Measurements from ENCODE around the gene TSPAN11.

The TSPAN11 gene

DNA sequence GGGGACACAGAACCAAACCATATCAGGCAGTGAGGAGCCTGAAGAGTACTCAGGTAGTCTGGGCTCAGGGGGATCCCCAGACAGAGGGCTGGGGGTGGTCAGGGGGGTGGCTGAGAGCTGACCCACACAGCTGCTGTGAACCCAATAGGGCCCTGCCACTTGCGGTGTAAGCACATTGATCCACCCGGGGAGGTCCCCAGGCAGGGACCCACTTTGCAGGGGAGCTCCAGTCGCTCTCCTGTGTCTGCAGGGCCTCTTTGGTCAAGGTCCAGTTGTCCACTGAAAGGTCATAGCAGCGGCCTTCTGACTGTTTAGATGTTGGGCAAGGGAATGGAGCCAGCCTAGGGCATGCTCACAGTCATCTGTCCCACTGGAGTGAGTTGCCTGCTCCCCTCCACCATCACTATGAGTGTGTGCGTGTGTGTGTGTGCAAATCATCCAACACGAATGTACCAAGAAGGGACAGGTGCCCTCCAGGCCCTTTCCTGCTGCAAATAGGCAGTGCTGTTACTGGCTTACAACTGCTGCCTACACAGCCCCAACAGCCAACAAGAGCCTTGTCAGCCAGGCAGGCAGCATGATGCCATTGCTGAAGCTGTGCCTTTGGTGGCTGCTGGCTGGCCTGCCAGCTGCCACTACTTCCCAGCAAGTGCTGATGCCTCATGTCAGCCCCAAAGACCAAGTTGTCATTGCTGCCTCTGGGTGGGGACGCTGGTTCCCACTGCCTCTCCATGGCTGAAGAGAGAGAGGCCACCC is 71.3 kb downstream of the TSPAN11 start:
- DNase-seq (ENCODE audit: insufficient read length, low spot score) (no peak), FAIRE-seq (peak; percentile 71)

DNA sequence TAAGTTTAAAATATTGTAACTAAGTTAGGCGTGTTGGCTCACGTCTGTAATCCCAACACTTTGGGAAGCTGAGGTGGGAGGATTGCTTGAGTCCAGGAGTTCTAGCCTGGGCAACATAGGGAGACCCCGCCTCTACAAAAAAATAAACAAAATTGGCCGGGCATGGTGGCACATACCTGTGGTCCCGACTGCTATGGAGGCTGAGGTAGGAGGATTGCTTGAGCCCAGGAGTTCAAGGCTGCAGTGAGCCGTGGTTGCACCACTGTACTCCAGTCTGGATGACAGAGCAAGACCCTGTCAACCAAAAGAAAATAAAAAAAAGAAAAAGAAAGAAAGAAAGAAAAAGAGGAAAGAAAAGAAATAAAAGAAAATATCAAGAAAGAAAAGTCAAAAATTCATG is 72.5 kb downstream of the TSPAN11 start:
- DNase-seq (ENCODE audit: insufficient read length, low spot score) (no peak), FAIRE-seq (no peak)

DNA sequence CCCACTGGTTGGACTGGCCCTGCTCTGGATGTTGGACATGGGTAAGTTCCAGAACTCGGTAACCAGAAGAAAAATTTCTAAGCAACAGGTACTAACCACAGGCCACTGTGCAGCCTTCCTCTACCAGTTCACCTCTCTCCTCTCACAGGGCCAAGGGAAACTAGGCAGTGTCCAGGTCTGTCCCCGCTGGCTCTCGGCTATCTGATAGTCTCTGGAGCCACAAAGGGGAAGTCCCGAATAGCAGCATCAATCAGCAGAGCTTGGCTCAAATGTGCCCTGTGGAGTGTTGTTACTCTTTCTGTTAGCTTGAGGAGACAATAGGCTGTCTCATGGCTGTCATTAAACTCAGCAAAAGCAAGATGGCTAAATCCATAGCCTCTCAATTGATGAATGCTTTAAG is 73.2 kb downstream of the TSPAN11 start:
- DNase-seq (ENCODE audit: insufficient read length, low spot score) (no peak), FAIRE-seq (no peak)

GRCh38 chr12:31000751-31001150 is 74.2 kb downstream of the TSPAN11 start:
- peak; percentile 52 for DNase-seq (ENCODE audit: insufficient read length, low spot score)
- FAIRE-seq, result peak; percentile 44

- FAIRE-seq (no peak), DNase-seq (ENCODE audit: insufficient read length, low spot score) (no peak)
These were observed 75.2 kb downstream of the TSPAN11 start for GRCh38 chr12:31001581-31002360.

GRCh38 chr12:31002361-31002725 is 75.8 kb downstream of the TSPAN11 start:
- FAIRE-seq (peak; percentile 64), DNase-seq (ENCODE audit: insufficient read length, low spot score) (no peak)

DNA sequence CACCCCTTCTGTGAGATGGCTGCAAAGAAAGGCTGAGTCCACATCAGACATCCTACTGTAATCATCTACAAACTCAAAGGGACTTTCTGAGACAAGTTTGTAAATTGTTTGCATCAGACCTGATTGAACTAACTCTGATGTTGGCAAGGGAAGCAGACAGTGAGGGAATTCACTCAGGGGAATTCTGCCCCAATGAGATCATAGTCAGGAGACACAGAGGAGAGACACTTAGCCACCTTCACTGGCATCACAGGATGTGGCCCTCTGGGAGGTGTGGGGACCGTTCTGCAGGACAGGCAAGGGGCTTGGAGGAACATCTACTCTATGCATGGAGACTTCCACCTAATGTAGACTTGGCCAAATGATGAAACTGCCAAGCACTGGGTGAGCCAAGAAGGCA is 76.5 kb downstream of the TSPAN11 start:
- FAIRE-seq (no peak), DNase-seq (ENCODE audit: insufficient read length, low spot score) (no peak)

DNA sequence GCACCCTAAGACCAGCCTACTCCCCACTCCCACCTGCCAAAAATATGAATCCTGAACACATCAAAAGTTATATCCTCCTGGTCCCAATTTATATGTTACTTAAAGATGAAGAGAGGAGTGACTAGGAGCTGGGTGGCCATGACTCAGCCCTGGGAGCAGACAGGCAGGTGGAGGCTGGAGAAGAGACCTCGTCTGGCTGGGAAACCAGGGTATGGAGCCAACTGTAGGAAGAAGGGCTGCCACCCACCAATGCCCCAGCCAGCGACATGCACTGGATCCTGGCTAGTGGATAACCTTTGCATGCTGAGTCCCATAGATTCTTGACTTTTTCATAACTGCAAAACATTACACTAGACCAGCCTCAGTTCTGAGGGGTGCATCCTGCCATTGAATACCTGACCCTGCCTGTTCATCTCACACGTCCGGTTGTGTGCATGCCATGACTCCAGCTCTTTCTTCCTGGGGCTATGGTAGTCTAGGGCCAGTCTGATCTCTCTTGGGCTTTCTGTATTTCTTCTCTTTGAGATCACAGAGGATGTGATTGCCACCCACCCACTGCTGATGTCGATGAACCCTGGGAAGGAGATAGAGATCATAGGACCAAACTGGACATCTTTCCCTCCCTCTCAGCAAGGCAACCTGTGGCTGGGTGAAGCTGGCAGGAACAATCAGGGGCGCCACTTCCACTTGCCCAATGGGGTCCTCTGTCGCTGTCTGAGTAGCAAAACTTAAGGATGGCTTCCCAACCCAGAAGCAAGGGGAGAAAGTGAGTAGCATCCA is 77.5 kb downstream of the TSPAN11 start:
- no peak for DNase-seq (ENCODE audit: insufficient read length, low spot score)
- FAIRE-seq, result no peak

- DNase-seq (ENCODE audit: insufficient read length, low spot score) (no peak), FAIRE-seq (no peak)
These were observed 78.1 kb downstream of the TSPAN11 start for GRCh38 chr12:31004666-31005065.

- DNase-seq (ENCODE audit: insufficient read length, low spot score) (no peak), FAIRE-seq (peak; percentile 4)
These were observed 78.9 kb downstream of the TSPAN11 start for GRCh38 chr12:31005256-31005943.

- FAIRE-seq (peak; percentile 75), DNase-seq (ENCODE audit: insufficient read length, low spot score) (peak; percentile 71)
These were observed 79.4 kb downstream of the TSPAN11 start for GRCh38 chr12:31005944-31006361.

DNA sequence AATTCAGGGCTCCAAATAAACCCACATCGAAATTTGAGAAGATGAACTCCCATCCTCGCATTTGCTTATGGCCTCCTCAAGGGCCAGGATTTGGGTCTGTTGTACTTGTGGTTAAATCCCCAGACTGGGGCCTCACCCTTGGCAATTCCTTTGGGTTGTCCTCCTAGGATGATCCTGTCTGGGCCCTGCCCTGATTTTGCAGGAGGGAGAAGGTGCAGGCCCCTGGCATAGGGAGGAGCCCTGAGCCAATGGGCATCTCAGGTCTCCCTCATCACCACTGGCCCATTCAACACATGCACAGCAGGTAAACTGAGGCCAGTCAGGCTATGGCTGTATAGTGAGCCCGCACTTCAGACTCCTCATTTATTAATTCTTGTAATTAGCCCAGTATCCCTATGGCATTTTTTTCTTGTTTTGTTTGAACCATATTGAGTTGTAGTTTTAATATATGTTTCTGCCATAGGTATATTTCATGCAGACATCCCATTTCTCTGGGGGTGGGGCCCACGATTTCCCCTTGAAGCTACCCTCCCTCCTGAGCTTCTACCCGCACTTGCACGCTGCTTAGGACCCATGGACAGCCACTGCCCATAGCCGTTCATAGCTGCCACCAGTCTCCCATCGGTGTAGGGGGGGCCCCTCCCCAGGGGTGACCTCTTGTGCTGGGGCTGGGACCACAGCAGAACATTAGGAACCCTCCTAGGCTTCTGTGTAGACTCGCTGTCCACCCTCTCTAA is 80.0 kb downstream of the TSPAN11 start:
- DNase-seq (ENCODE audit: insufficient read length, low spot score) (no peak), FAIRE-seq (no peak)

DNA sequence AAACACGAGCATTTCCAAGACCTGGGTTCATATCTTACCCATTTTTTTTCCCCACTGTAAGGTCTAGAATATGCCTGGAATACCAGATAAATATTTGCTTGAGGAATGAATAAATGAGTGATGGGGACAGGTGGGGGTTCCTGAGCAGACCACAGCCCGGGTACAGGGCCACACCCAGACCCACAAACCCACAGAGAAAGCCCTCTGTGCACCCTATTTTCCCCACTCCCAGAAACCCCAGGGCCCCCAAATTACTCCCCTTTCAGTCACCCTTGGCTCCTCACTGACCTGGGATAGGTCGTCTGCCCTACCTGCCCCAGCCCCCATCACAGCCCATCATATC is 80.6 kb downstream of the TSPAN11 start:
- FAIRE-seq (no peak), DNase-seq (ENCODE audit: insufficient read length, low spot score) (no peak)

- no peak for DNase-seq (ENCODE audit: insufficient read length, low spot score)
- no peak for FAIRE-seq
These were observed 81.2 kb downstream of the TSPAN11 start for GRCh38 chr12:31007636-31008175.

DNA sequence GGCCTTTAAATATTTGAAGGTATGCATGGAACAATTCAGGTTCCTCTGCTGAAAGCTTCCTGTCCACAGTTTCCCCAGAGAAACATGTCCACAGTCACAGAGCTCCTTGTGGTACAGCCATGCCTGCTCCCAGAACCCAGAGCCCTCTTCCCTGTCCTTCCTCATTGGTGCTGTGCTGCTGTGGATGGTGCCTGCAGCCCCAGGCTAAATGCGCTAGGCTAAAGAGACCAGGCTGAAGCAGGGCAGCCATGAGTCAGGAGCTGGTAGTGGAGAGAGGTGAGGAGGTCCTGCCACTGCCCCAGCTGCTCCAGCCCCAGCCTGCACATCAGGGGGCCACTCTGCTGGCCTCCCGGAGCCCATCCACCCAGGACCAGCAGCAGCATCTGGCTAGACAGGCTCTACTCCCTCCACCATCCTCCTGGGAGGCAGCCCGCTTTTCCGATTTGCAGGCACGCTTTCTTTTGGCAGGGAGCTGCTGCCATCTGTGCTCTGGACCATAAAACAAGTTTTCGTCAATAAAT is 81.8 kb downstream of the TSPAN11 start:
- no peak for FAIRE-seq

GRCh38 chr12:31008961-31009840 is 82.7 kb downstream of the TSPAN11 start:
- FAIRE-seq, result peak; percentile 26

More for the DNA sequence above, 81.8 kb downstream of the TSPAN11 start:
- DNase-seq (ENCODE audit: insufficient read length, low spot score), result no peak

DNA sequence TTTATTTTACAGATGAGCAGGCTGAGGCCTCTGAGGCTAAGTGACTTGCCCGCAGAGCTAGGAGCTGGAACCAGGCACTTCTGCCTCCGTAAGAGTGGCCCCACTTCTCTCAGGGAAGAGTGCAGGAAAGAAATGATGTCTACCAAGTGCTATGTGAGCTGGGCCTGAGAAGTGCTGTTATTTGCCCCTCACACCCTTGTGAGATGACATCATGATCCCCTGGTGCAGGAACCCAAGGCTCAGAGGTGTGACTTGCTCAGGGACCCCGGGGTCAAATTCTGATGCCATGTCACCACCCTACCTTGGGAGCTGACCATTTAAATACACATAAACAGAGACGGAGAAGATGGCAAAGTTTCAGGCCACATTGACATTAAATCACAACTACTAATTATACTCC is 83.4 kb downstream of the TSPAN11 start:
- DNase-seq (ENCODE audit: insufficient read length, low spot score) (no peak), FAIRE-seq (no peak)

More at GRCh38 chr12:31008961-31009840, 82.7 kb downstream of the TSPAN11 start:
- DNase-seq (ENCODE audit: insufficient read length, low spot score), result no peak

DNA sequence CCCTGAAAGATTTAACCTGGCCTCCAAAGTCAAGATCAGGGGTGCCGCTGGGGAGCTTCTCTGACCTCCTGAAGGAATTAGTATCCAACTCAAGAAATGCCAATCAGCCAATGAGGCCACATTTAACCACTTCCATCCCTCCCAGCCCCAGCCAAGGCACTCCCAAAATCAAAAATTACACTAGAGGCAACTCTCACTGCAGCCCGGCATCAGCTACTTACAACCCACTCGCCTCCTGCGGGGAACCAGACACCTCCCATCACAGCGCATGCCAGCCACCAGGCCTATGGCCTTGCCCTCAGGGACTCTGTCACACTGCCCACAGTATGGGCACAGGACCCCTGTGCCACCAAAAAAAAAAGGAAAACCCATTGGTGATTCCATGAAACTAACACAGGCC is 84.8 kb downstream of the TSPAN11 start:
- FAIRE-seq, result no peak

More for the DNA sequence above, 84.8 kb downstream of the TSPAN11 start:
- no peak for DNase-seq (ENCODE audit: insufficient read length, low spot score)

Measured in HTR-8/SVneo (cell line).